ENCODE measurements around the gene MAP3K4.

The MAP3K4 gene

DNA sequence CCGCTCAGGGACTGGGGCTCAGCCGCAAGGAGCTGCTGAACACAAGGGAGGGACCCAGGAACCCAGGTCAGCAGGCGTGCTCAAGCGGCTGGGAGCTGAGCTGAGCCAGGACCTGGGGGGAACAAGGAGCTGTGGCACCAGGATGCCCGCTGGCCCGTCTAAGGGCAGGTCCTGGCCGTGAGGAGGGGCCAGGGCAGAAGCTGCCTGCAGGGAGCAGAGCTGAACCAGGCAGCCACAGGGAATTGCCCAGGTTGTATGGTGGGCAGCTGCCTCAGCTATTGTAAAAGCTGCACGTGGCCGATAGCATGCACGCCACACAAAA is 148.9 kb downstream of the MAP3K4 start:
- no peak for TF ChIP-seq PPARA (CRISPR knock-in tag; IDR thresholded peaks at IDR 0.05; ENCODE audit: borderline replicate concordance)
- no peak for TF ChIP-seq ISL1 (CRISPR knock-in tag; IDR thresholded peaks at IDR 0.05)
- TF ChIP-seq, protein P1, sequence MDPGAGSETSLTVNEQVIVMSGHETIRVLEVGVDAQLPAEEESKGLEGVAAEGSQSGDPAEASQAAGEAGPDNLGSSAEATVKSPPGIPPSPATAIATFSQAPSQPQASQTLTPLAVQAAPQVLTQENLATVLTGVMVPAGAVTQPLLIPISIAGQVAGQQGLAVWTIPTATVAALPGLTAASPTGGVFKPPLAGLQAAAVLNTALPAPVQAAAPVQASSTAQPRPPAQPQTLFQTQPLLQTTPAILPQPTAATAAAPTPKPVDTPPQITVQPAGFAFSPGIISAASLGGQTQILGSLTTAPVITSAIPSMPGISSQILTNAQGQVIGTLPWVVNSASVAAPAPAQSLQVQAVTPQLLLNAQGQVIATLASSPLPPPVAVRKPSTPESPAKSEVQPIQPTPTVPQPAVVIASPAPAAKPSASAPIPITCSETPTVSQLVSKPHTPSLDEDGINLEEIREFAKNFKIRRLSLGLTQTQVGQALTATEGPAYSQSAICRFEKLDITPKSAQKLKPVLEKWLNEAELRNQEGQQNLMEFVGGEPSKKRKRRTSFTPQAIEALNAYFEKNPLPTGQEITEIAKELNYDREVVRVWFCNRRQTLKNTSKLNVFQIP (CRISPR knock-in tag; IDR thresholded peaks at IDR 0.05; ENCODE audit: borderline replicate concordance, low read depth): no peak
- no peak for TF ChIP-seq TOX (CRISPR knock-in tag; IDR thresholded peaks at IDR 0.05; ENCODE audit: borderline replicate concordance)
- no peak for TF ChIP-seq ZNF565 (CRISPR knock-in tag; conservative IDR thresholded peaks at IDR 0.05; ENCODE audit: low read depth)
- TF ChIP-seq, protein P2, sequence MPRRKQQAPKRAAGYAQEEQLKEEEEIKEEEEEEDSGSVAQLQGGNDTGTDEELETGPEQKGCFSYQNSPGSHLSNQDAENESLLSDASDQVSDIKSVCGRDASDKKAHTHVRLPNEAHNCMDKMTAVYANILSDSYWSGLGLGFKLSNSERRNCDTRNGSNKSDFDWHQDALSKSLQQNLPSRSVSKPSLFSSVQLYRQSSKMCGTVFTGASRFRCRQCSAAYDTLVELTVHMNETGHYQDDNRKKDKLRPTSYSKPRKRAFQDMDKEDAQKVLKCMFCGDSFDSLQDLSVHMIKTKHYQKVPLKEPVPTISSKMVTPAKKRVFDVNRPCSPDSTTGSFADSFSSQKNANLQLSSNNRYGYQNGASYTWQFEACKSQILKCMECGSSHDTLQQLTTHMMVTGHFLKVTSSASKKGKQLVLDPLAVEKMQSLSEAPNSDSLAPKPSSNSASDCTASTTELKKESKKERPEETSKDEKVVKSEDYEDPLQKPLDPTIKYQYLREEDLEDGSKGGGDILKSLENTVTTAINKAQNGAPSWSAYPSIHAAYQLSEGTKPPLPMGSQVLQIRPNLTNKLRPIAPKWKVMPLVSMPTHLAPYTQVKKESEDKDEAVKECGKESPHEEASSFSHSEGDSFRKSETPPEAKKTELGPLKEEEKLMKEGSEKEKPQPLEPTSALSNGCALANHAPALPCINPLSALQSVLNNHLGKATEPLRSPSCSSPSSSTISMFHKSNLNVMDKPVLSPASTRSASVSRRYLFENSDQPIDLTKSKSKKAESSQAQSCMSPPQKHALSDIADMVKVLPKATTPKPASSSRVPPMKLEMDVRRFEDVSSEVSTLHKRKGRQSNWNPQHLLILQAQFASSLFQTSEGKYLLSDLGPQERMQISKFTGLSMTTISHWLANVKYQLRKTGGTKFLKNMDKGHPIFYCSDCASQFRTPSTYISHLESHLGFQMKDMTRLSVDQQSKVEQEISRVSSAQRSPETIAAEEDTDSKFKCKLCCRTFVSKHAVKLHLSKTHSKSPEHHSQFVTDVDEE (CRISPR knock-in tag; IDR thresholded peaks at IDR 0.05): no peak
- TF ChIP-seq TCF4 (CRISPR knock-in tag; IDR thresholded peaks at IDR 0.05; ENCODE audit: borderline replicate concordance): no peak
- TF ChIP-seq, protein P3, sequence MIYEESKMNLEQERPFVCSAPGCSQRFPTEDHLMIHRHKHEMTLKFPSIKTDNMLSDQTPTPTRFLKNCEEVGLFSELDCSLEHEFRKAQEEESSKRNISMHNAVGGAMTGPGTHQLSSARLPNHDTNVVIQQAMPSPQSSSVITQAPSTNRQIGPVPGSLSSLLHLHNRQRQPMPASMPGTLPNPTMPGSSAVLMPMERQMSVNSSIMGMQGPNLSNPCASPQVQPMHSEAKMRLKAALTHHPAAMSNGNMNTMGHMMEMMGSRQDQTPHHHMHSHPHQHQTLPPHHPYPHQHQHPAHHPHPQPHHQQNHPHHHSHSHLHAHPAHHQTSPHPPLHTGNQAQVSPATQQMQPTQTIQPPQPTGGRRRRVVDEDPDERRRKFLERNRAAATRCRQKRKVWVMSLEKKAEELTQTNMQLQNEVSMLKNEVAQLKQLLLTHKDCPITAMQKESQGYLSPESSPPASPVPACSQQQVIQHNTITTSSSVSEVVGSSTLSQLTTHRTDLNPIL (CRISPR knock-in tag; IDR thresholded peaks at IDR 0.05; ENCODE audit: low read depth): no peak
- TF ChIP-seq SNAI2 (CRISPR knock-in tag; IDR thresholded peaks at IDR 0.05): no peak
- no peak for TF ChIP-seq ARNTL (CRISPR knock-in tag; IDR thresholded peaks at IDR 0.05; ENCODE audit: borderline replicate concordance, low read depth)
- TF ChIP-seq PATZ1 (CRISPR knock-in tag; IDR thresholded peaks at IDR 0.05; ENCODE audit: borderline replicate concordance): no peak
- no peak for TF ChIP-seq ZC3H10 (CRISPR knock-in tag; IDR thresholded peaks at IDR 0.05)
- TF ChIP-seq, protein P4, sequence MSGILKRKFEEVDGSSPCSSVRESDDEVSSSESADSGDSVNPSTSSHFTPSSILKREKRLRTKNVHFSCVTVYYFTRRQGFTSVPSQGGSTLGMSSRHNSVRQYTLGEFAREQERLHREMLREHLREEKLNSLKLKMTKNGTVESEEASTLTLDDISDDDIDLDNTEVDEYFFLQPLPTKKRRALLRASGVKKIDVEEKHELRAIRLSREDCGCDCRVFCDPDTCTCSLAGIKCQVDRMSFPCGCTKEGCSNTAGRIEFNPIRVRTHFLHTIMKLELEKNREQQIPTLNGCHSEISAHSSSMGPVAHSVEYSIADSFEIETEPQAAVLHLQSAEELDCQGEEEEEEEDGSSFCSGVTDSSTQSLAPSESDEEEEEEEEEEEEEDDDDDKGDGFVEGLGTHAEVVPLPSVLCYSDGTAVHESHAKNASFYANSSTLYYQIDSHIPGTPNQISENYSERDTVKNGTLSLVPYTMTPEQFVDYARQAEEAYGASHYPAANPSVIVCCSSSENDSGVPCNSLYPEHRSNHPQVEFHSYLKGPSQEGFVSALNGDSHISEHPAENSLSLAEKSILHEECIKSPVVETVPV (CRISPR knock-in tag; IDR thresholded peaks at IDR 0.05): no peak
- TF ChIP-seq ZNF70 (CRISPR knock-in tag; IDR thresholded peaks at IDR 0.05): no peak
- TF ChIP-seq ESRRG (CRISPR knock-in tag; IDR thresholded peaks at IDR 0.05): no peak
- no peak for TF ChIP-seq GLIS3 (CRISPR knock-in tag; IDR thresholded peaks at IDR 0.05)
- ATAC-seq: no peak

GRCh38 chr6:161141173-161141572 is 149.6 kb downstream of the MAP3K4 start:
- ATAC-seq: no peak
- TF ChIP-seq TCF4 (CRISPR knock-in tag; IDR thresholded peaks at IDR 0.05; ENCODE audit: borderline replicate concordance) (no peak), ZNF565 (CRISPR knock-in tag; conservative IDR thresholded peaks at IDR 0.05; ENCODE audit: low read depth) (no peak), RARB (CRISPR knock-in tag; IDR thresholded peaks at IDR 0.05) (no peak), PATZ1 (CRISPR knock-in tag; IDR thresholded peaks at IDR 0.05; ENCODE audit: borderline replicate concordance) (no peak), OSR1 (CRISPR knock-in tag; IDR thresholded peaks at IDR 0.05) (no peak), SNAI2 (CRISPR knock-in tag; IDR thresholded peaks at IDR 0.05) (no peak), ZNF8 (CRISPR knock-in tag; IDR thresholded peaks at IDR 0.05) (no peak)
- TF ChIP-seq, protein P1 (CRISPR knock-in tag; IDR thresholded peaks at IDR 0.05; ENCODE audit: borderline replicate concordance, low read depth): no peak
- TF ChIP-seq, protein P2 (CRISPR knock-in tag; IDR thresholded peaks at IDR 0.05): no peak
